Upper lobe of right lung (tissue), 1 donor: Measurements from ENCODE around the gene CGGBP1. TPM values are rescaled to one million over a fixed set of nuclear protein-coding genes. Genes with fewer than 3 reads are reported as not detected.
A peak's percentile ranks its signal among the peaks of the same experiment; 100 is the strongest.

Experiments used
- ATAC-seq: fragments of 200-7000 bp; cut with Tn5 transposase; one replicate; pipeline ENCODE4 v1.9.1; 2020; ENCODE audit warnings: mild to moderate bottlenecking, moderate library complexity
- DNase-seq: peaks from one replicate; pipeline ENCODE4 v3.0.0-alpha.2; 2020
- H3K27ac ChIP-seq: fragments of 200-600 bp; one replicate; pipeline ENCODE4 v1.8.0; 2022
- H3K27me3 ChIP-seq: fragments of 200-600 bp; one replicate; pipeline ENCODE4 v1.8.0; 2022; ENCODE audit warnings: mild to moderate bottlenecking
- H3K36me3 ChIP-seq: fragments of 200-600 bp; one replicate; pipeline ENCODE4 v1.8.0; 2022
- H3K4me1 ChIP-seq: fragments of 200-600 bp; one replicate; pipeline ENCODE4 v1.8.0; 2022
- H3K4me3 ChIP-seq: fragments of 200-600 bp; one replicate; pipeline ENCODE4 v1.8.0; 2022; ENCODE audit warnings: mild to moderate bottlenecking
- H3K9me3 ChIP-seq: fragments of 200-600 bp; one replicate; pipeline ENCODE4 v1.8.0; 2022
- intact Hi-C: fragments of 100-400 bp; cut with DNase I; formaldehyde crosslinking; loops from one replicate; pipeline ENCODE4 v1.11.0; 2022
- long read RNA-seq: library from polyadenylated mRNA; unstranded; transcript quantifications from one replicate; pipeline ENCODE4 v2.0.0, GENCODE V29; 2021
- total RNA-seq: library from RNA; stranded (reverse); fragmentation: NEBNext Ultra II Directional; extraction: Animal tissue kit (Norgen Biotek cat#: 25700); gene quantifications from one replicate; pipeline ENCODE4 v1.2.1, GENCODE V29; 2021
- TF ChIP-seq, protein P1 (sequence below): fragments of 200-600 bp; IDR thresholded peaks from one replicate; pipeline ENCODE4 v1.8.0; 2022; ENCODE audit warnings: antibody characterized with exemption
- donor health status: DM: no; HTN: yes; CAD: no; lungs with severe emphysema.

Gene CGGBP1, protein sequence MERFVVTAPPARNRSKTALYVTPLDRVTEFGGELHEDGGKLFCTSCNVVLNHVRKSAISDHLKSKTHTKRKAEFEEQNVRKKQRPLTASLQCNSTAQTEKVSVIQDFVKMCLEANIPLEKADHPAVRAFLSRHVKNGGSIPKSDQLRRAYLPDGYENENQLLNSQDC
- 79.2 TPM for total RNA-seq
- long read RNA-seq, full-length matches to known transcripts: 112 of 140 reads
- long read RNA-seq, partial matches to known transcripts: 11 of 140 reads
- long read RNA-seq, other reads (novel, unspliced or antisense): 17 of 140 reads

DNA sequence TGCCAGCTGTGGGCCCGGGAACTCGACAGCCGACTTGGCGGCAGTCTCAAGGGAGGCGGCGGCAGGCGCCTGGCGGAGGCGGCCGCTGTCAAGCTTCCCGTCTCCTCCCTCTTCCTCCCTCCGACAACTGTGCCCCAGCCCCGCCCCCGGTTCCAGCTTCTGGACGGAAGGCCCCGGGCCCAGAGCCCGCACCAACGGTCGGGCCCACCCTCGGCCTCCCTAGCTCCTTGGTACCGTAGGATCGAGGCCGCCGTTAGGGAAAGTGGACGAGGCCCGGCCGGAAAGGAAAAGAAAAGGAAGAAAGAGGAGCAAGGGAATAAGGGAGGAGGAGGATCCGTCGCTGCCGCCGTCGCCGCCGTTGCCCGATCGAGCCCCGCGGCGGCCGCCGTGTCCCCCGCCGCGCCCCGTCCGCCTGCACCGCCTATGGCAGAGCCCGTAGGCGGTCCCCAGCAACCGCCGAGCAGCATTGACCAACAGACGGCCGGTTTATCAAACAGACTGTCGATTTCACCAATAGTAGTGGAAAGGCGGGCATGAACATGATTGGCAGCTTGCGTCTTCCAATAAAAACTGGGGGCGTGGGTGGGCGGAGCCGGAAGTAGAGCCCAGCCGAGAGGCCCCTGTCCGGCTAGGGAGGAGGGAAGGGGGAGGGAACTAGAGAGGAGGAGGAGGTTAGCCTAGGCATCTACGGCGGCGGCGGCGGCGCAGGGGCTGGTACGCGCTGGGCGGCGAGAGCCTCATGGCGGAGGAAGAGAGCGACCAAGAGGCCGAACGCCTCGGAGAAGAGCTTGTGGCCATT is at the start of gene CGGBP1, which contains the start of gene ZNF654:
Gene CGGBP1, minus strand, starts transcription at position 425 of the 799 bp plus-strand sequence. CDS start 3,029 bp downstream, outside the sequence.
Gene ZNF654, plus strand, starts transcription at position 675 of the 799 bp plus-strand sequence. Its CDS starts 65 bp downstream, at position 740.
- Histone ChIP-seq H3K4me3 (peak within 1 kb of the TSS; percentile 96), H3K27me3 (no peaks in the 10 kb centered on the region), H3K27ac (peak within 1 kb of the TSS; percentile 97), H3K9me3 (no peaks in the 10 kb centered on the region), H3K36me3 (peaks cover 26% of the 10 kb centered on the region), H3K4me1 (peaks cover 26% of the 10 kb centered on the region)
- ATAC-seq (peak; percentile 97), DNase-seq (peak; percentile 97)
- TF ChIP-seq, protein P1, sequence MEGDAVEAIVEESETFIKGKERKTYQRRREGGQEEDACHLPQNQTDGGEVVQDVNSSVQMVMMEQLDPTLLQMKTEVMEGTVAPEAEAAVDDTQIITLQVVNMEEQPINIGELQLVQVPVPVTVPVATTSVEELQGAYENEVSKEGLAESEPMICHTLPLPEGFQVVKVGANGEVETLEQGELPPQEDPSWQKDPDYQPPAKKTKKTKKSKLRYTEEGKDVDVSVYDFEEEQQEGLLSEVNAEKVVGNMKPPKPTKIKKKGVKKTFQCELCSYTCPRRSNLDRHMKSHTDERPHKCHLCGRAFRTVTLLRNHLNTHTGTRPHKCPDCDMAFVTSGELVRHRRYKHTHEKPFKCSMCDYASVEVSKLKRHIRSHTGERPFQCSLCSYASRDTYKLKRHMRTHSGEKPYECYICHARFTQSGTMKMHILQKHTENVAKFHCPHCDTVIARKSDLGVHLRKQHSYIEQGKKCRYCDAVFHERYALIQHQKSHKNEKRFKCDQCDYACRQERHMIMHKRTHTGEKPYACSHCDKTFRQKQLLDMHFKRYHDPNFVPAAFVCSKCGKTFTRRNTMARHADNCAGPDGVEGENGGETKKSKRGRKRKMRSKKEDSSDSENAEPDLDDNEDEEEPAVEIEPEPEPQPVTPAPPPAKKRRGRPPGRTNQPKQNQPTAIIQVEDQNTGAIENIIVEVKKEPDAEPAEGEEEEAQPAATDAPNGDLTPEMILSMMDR: no peak
- intact Hi-C loops: no loop called here

DNA sequence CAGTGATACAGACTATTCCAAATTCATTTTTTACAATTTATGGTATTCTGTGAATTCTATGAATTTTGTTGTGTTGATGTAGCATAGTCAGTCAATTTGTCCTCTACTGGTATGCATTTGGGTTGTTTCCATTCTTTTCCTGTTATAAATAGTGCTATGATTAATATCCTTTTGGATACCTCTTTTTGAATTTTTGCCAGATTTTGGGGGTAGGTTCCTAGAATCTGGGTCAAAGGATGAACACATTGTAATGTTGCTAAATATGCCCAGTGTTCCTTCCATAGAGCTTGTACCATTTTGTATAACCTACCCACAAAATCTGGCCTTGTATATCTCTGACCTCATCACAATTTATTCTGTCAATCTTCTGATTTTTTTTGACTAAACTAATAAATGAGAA is 46.5 kb upstream of the CGGBP1 start:
- Histone ChIP-seq H3K9me3 (no peaks in the 10 kb centered on the region), H3K4me1 (no peaks in the 10 kb centered on the region), H3K27me3 (no peaks in the 10 kb centered on the region), H3K4me3 (no peak overlapping the region), H3K36me3 (no peaks in the 10 kb centered on the region), H3K27ac (no peak overlapping the region)
- intact Hi-C loops: no loop called here
- no peak for DNase-seq
- no peak for ATAC-seq
- TF ChIP-seq, protein P1: no peak

DNA sequence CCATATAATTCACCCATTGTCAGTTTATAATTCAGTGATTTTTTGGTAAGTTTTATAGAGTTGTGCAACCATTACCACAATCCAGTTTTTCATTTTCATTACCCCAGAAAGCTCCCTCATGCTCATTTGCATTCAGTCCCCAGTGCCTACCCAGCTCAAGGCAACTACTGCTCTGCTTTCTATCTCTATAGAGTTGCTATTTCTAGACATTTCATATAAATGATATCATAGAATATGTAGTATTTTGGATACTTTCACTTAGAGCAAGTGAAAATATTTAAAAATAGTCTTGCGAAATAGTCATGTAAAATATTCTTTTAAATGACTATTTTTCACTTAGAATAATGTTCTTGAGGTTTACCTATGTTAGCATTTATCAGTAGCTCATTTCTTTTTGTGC is 42.3 kb upstream of the CGGBP1 start:
- H3K27me3 ChIP-seq: no peaks in the 10 kb centered on the region
- H3K9me3 ChIP-seq: no peaks in the 10 kb centered on the region
- no peaks in the 10 kb centered on the region for H3K4me1 ChIP-seq
- TF ChIP-seq, protein P1: no peak
- intact Hi-C loops: no loop called here
- no peak overlapping the region for H3K27ac ChIP-seq
- DNase-seq: no peak
- no peaks in the 10 kb centered on the region for H3K36me3 ChIP-seq
- no peak overlapping the region for H3K4me3 ChIP-seq
- no peak for ATAC-seq

DNA sequence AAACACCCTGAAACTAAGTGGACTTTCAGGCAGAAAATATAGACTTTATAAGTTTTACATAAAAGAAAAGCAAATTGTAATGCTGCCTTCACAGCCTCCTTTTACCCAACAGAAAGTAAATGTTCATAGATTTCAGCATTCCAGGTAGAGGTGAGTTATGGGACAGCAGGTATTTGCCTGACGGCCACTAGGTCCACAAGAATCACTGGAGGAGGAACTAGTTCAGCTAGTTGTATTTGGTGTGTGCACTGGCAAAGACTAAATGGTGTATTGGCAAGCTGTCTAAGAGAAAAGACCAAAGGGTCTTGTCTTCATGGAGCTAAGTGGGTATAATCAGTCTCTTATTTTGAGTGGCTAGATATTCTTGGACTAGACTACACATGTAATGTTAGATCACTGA is 34.5 kb upstream of the CGGBP1 start:
- H3K36me3 ChIP-seq: peaks cover 21% of the 10 kb centered on the region
- H3K4me3 ChIP-seq: no peak overlapping the region
- no peaks in the 10 kb centered on the region for H3K9me3 ChIP-seq
- no peaks in the 10 kb centered on the region for H3K4me1 ChIP-seq
- no peak overlapping the region for H3K27ac ChIP-seq
- DNase-seq (no peak), ATAC-seq (no peak)
- intact Hi-C loops: no loop called here
- H3K27me3 ChIP-seq: no peaks in the 10 kb centered on the region
- TF ChIP-seq, protein P1: no peak

DNA sequence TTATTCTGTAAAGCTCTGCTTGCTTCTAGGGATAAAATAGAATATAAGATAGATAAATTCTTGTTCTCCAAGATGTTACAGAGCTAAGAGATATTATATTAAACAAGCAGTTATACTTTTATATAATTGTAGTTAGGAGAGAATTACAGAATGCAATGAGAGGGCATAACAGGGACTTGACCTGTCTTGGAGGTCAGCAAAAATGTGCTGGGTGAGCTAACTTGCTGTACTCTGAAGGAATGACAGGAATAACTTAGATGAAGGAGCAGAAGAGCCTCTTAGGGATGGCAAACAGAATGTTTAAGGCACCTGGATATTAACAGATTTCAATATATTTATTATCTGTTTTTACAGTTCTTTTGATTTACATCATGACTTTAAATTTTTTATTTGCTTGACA is 33.5 kb upstream of the CGGBP1 start:
- Histone ChIP-seq H3K4me1 (no peaks in the 10 kb centered on the region), H3K27ac (no peak overlapping the region), H3K27me3 (no peaks in the 10 kb centered on the region), H3K4me3 (no peak overlapping the region), H3K9me3 (no peaks in the 10 kb centered on the region), H3K36me3 (peaks cover 31% of the 10 kb centered on the region)
- TF ChIP-seq, protein P1: no peak
- ATAC-seq (peak; percentile 47), DNase-seq (no peak)
- intact Hi-C loops: no loop called here
